ENCODE results near the gene AFG1L.

- TF ChIP-seq POLR2A (IDR thresholded peaks at IDR 0.05; ENCODE audit: low read depth, low read length) = no peak
- TF ChIP-seq TAF1 (IDR thresholded peaks at IDR 0.05; ENCODE audit: borderline replicate concordance, low read depth, low read length) = no peak
- TF ChIP-seq POLR2AphosphoS5 (IDR thresholded peaks at IDR 0.05; ENCODE audit: low read depth, low read length) = no peak
Measured at GRCh38 chr6:108556866-108557493, 262.1 kb downstream of the AFG1L start.
